SK-N-SH (cell line): ENCODE measurements around the gene TRPM7. TPM values are rescaled to one million over a fixed set of nuclear protein-coding genes. Genes with fewer than 3 reads are reported as not detected.

ENCODE experiments used
- CTCF ChIA-PET: fragments of 300-600, 350-600 bp; formaldehyde crosslinking; extraction: SDS; loops from one replicate; lab custom pipeline; 2021; lab: Yijun Ruan, JAX
- POLR2A ChIA-PET: fragments of 350-600 bp; sonication (Branson Sonifier 250); formaldehyde crosslinking; extraction: SDS; loops from one replicate; lab custom pipeline; 2020; ENCODE audit warnings: antibody characterized with exemption, inconsistent platforms; lab: Yijun Ruan, JAX
- DNase-seq: peaks from one replicate; pipeline ENCODE4 v3.0.0; 2012
- H2AFZ ChIP-seq: fragments of 200-600 bp; sonication (generic); 2 replicates; pipeline ENCODE4 v1.8.1; 2016; ENCODE audit warnings: antibody characterized with exemption, mild to moderate bottlenecking, low read depth
- H3F3A ChIP-seq: fragments of 200-600 bp; sonication (generic); replicated peaks from 2 replicates; pipeline ENCODE3; 2016; ENCODE audit warnings: antibody characterized with exemption, mild to moderate bottlenecking; ENCODE audit not compliant: insufficient read depth
- H3K27ac ChIP-seq, 2 experiments: fragments of 200-500 bp in 1 of 2; fragments of 200-600 bp in 1 of 2; sonication (Bioruptor generic) in 1 of 2; sonication (generic), shearing (Covaris generic) in 1 of 2; 2 replicates each; pipeline versions ENCODE4 v1.5.1 to v1.6.1; 2014 to 2016; ENCODE audit warnings: low read depth in 2 of 2, inconsistent platforms in 1 of 2, low read length in 1 of 2, mild to moderate bottlenecking in 1 of 2, mixed read lengths in 1 of 2
- H3K27me3 ChIP-seq: fragments of 200-600 bp; sonication (generic), shearing (Covaris generic); 2 replicates; pipeline ENCODE4 v1.6.1; 2016; ENCODE audit warnings: mixed run types; ENCODE audit not compliant: insufficient read depth
- H3K36me3 ChIP-seq, 2 experiments: fragments of 200-500 bp in 1 of 2; fragments of 200-600 bp in 1 of 2; sonication (Bioruptor generic) in 1 of 2; sonication (generic) in 1 of 2; replicated peaks in 1 of 2; 2 replicates each; pipeline versions ENCODE3 to v1.5.1; 2014 to 2016; ENCODE audit warnings: low read length in 1 of 2, mild to moderate bottlenecking in 1 of 2; ENCODE audit not compliant: insufficient read depth in 2 of 2, control insufficient read depth in 1 of 2
- H3K4me1 ChIP-seq, 2 experiments: fragments of 200-500 bp in 1 of 2; fragments of 200-600 bp in 1 of 2; sonication (Bioruptor generic) in 1 of 2; sonication (generic), shearing (Covaris generic) in 1 of 2; 2 replicates each; pipeline versions ENCODE4 v1.5.1 to v1.6.1; 2014 to 2016; ENCODE audit warnings: low read depth in 1 of 2, low read length in 1 of 2, mixed run types in 1 of 2; ENCODE audit not compliant: insufficient read depth in 2 of 2, control insufficient read depth in 1 of 2
- H3K4me2 ChIP-seq: fragments of 200-600 bp; sonication (generic), shearing (Covaris generic); 2 replicates; pipeline ENCODE4 v1.6.1; 2017; ENCODE audit warnings: mixed run types
- H3K4me3 ChIP-seq, 2 experiments: fragments of 200-500 bp in 1 of 2; fragments of 200-600 bp in 1 of 2; sonication (Bioruptor generic) in 1 of 2; sonication (generic), shearing (Covaris generic) in 1 of 2; 2 replicates each; pipeline versions ENCODE4 v1.5.1 to v1.8.1; 2014 to 2016; ENCODE audit warnings: low read depth in 2 of 2, inconsistent platforms in 1 of 2, low read length in 1 of 2, mild to moderate bottlenecking in 1 of 2, mixed read lengths in 1 of 2, moderate library complexity in 1 of 2
- H3K79me2 ChIP-seq: fragments of 200-600 bp; sonication (generic); 2 replicates; pipeline ENCODE4 v1.8.1; 2017; ENCODE audit warnings: mild to moderate bottlenecking; ENCODE audit not compliant: insufficient read depth
- H3K9ac ChIP-seq: fragments of 200-600 bp; sonication (generic); 2 replicates; pipeline ENCODE4 v1.6.1; 2017; ENCODE audit warnings: mixed run types
- H3K9me2 ChIP-seq: fragments of 200-600 bp; sonication (generic); 2 replicates; pipeline ENCODE4 v1.6.1; 2017; ENCODE audit warnings: mixed run types
- H3K9me3 ChIP-seq: fragments of 200-600 bp; sonication (generic); 2 replicates; pipeline ENCODE4 v1.6.1; 2017; ENCODE audit warnings: mixed run types, mild to moderate bottlenecking, moderate library complexity
- H4K20me1 ChIP-seq: fragments of 200-600 bp; sonication (generic); 2 replicates; pipeline ENCODE4 v1.6.1; 2017; ENCODE audit warnings: mild to moderate bottlenecking, mixed run types; ENCODE audit not compliant: insufficient read depth
- CTCF ChIP-seq: fragments of 200-600 bp; sonication (generic); IDR thresholded peaks from 2 replicates; pipeline ENCODE4 v1.6.1; 2017; ENCODE audit warnings: antibody characterized with exemption, mild to moderate bottlenecking, moderate library complexity
- EP300 ChIP-seq, 2 experiments: IDR thresholded peaks; 2 replicates each; pipeline versions ENCODE4 v1.4.0 to v1.6.1; 2012; ENCODE audit warnings: borderline replicate concordance in 1 of 2, low read depth in 1 of 2, low read length in 1 of 2
- MAX ChIP-seq: IDR thresholded peaks from 2 replicates; pipeline ENCODE4 v1.4.0; 2012; ENCODE audit warnings: low read depth
- NRF1 ChIP-seq: IDR thresholded peaks from 2 replicates; pipeline ENCODE4 v1.6.1; 2012; ENCODE audit warnings: low read depth, mild to moderate bottlenecking, low read length
- PBX3 ChIP-seq: IDR thresholded peaks from 2 replicates; pipeline ENCODE4; 2012
- RAD21 ChIP-seq: IDR thresholded peaks from 2 replicates; pipeline ENCODE4 v1.6.1; 2012; ENCODE audit warnings: mild to moderate bottlenecking, low read length
- SMC3 ChIP-seq: IDR thresholded peaks from 2 replicates; pipeline ENCODE4 v1.6.1; 2012; ENCODE audit warnings: low read depth, low read length, improper control_type of control experiment
- WGBS: methylation state at CpG from one replicate; pipeline ENCODE4 v1.1.6; 2017; ENCODE audit warnings: low lambda C conversion rate; 5-methylcytosine and 5-hydroxymethylcytosine counted together
- polyA plus RNA-seq, 3 experiments: library from polyadenylated mRNA; depleted of rRNA; stranded (reverse); fragments of >200 nt; gene quantifications; 2 replicates each; pipeline ENCODE4 v1.2.3, GENCODE V29; 2012

TRPM7 gene
- polyA plus RNA-seq, 1 of the 3 experiments (the other 2 are of a cell fraction): 5.1 TPM

GRCh38 chr15:50681467-50681866 is 5.1 kb downstream of the TRPM7 start (continued):
- TF ChIP-seq EP300 (IDR thresholded peaks at IDR 0.05; ENCODE audit: borderline replicate concordance in 1 of 2, low read depth in 1 of 2, low read length in 1 of 2): no peak

GRCh38 chr15:50676799-50677483 is 9.7 kb downstream of the TRPM7 start:
- POLR2A ChIA-PET: no interaction called here
- CTCF ChIA-PET: interaction anchor here (1.1 to 7.8 kb wide), 6 partner anchors 82 to 208 kb away, joined by 3 to 58 read pairs (median 6); no protein-coding TSS in a partner anchor
- WGBS: 86% methylated on average over 6 of the region's 6 CpGs

GRCh38 chr15:50675535-50676144 is 11.0 kb downstream of the TRPM7 start:
- H3K4me2 ChIP-seq: no peak overlapping the region
- H3K36me3 ChIP-seq: peaks cover 0 to 6% of the 10 kb centered on the region in 2 experiments
- peaks cover 4% of the 10 kb centered on the region for H3F3A ChIP-seq
- no peak overlapping the region for H3K9ac ChIP-seq
- no peak overlapping the region; a peak in 1 of 4 replicates for H3K4me3 ChIP-seq
- no peaks in the 10 kb centered on the region for H3K27me3 ChIP-seq
- peaks cover 11% of the 10 kb centered on the region for H4K20me1 ChIP-seq
- no peak overlapping the region for H2AFZ ChIP-seq
- no peaks in the 10 kb centered on the region for H3K9me2 ChIP-seq
- no peaks in the 10 kb centered on the region for H3K9me3 ChIP-seq
- peaks cover 95% of the 10 kb centered on the region for H3K79me2 ChIP-seq
- DNase-seq: peak; percentile 17
- H3K4me1 ChIP-seq: no peaks in the 10 kb centered on the region
- no peak overlapping the region for H3K27ac ChIP-seq
- TF ChIP-seq RAD21: peak; percentile 73
- TF ChIP-seq CTCF: peak; percentile 93
- TF ChIP-seq SMC3: peak; percentile 68
- no peak for TF ChIP-seq NRF1
- ChIA-PET CTCF (interaction anchor here (0.6 to 7.8 kb wide), 24 partner anchors 9 to 1644 kb away, joined by 3 to 58 read pairs (median 5); no protein-coding TSS in a partner anchor), POLR2A (no interaction called here)

More at GRCh38 chr15:50676799-50677483, 9.7 kb downstream of the TRPM7 start:
- Histone ChIP-seq H3K9me3 (no peaks in the 10 kb centered on the region), H3K9ac (no peak overlapping the region), H3K4me1 (no peaks in the 10 kb centered on the region), H3K27me3 (no peaks in the 10 kb centered on the region), H3K4me2 (peak overlapping the region; percentile 30; the same call in 1 of the 2 replicates), H3K79me2 (peaks cover 95% of the 10 kb centered on the region), H3K36me3 (peaks cover 0 to 6% of the 10 kb centered on the region in 2 experiments), H3K27ac (peak overlapping the region in 1 of 2 experiments; percentile 59; a peak in 2 of 4 replicates), H2AFZ (no peak overlapping the region), H4K20me1 (peaks cover 11% of the 10 kb centered on the region), H3K4me3 (no peak overlapping the region), H3F3A (peaks cover 4% of the 10 kb centered on the region), H3K9me2 (no peaks in the 10 kb centered on the region)
- DNase-seq: no peak
- TF ChIP-seq PBX3 (peak; percentile 37; the same call in 1 of the 2 replicates), MAX (no peak)
